ENCODE results near the gene CHRNA7.

DNA sequence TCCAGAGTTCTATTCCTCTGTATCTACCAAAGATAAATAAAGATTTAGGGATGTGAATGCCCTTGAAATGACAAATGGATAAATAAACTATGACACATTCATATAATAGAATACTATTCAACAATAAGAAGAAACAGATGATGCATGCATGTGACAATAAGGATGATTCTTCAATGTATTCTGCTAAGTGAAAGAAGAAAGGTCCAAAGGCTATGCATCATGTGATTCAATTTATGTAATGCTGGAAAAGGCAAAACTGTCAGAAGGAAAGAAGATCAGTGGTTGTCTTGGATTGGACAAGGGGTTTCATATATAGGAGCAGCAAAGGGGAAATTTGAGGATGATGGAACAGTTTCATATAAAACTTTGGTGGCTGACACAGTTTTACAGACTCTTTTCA is 32.6 kb upstream of the CHRNA7 start:
- TF ChIP-seq, protein P1, sequence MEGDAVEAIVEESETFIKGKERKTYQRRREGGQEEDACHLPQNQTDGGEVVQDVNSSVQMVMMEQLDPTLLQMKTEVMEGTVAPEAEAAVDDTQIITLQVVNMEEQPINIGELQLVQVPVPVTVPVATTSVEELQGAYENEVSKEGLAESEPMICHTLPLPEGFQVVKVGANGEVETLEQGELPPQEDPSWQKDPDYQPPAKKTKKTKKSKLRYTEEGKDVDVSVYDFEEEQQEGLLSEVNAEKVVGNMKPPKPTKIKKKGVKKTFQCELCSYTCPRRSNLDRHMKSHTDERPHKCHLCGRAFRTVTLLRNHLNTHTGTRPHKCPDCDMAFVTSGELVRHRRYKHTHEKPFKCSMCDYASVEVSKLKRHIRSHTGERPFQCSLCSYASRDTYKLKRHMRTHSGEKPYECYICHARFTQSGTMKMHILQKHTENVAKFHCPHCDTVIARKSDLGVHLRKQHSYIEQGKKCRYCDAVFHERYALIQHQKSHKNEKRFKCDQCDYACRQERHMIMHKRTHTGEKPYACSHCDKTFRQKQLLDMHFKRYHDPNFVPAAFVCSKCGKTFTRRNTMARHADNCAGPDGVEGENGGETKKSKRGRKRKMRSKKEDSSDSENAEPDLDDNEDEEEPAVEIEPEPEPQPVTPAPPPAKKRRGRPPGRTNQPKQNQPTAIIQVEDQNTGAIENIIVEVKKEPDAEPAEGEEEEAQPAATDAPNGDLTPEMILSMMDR (IDR thresholded peaks at IDR 0.05; ENCODE audit: control extremely low read depth in 1 of 3, insufficient read depth in 1 of 3, low read depth in 1 of 3, low read length in 3 of 3), result no peak
- no peak for TF ChIP-seq POLR2A (IDR thresholded peaks at IDR 0.05; ENCODE audit: control extremely low read depth in 1 of 2, low read depth in 2 of 2, low read length in 2 of 2)
- TF ChIP-seq YY1 (IDR thresholded peaks at IDR 0.05; ENCODE audit: low read depth, low read length), result no peak
- TF ChIP-seq CHD7 (IDR thresholded peaks at IDR 0.05; ENCODE audit: insufficient replicate concordance, low read length), result no peak

All from H1 (cell line).